ENCODE measurements around the gene MKNK1.

The MKNK1 gene

DNA sequence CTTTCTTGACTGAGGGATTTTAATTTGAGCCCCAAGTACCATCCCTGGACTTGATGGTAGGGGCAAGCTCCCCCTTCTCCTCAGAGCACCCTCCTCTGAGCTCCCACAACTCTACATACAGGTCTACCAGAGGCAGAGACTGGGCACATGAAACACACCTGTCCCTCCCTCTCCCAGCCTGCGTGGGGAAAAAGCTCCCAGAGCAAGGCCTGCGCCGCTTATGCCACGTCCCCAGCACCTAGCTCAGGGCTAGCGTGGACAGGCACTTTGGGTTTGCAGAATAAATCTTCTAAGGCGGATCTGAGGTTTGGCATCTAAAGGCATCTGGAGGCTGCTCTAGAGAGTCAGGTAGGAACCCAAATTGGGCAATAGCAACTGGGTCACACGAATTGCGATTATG is 45.1 kb downstream of the MKNK1 start:
- Histone ChIP-seq H3K27ac (ENCODE audit: low read depth, low read length) (no peak overlapping the region), H3K9me2 (replicated peaks; ENCODE audit: insufficient read depth, low read length) (no peaks in the 10 kb centered on the region), H3K36me3 (ENCODE audit: low read length) (no peaks in the 10 kb centered on the region), H4K20me1 (ENCODE audit: low read depth, low read length) (no peaks in the 10 kb centered on the region), H3K9ac (ENCODE audit: low read length) (no peak overlapping the region), H3K4me3 (ENCODE audit: insufficient read depth, low read length, poor library complexity, severe bottlenecking) (no peak overlapping the region), H3K79me2 (ENCODE audit: insufficient read depth, low read length) (no peaks in the 10 kb centered on the region), H3K4me2 (ENCODE audit: low read depth, low read length, poor library complexity, severe bottlenecking) (no peak overlapping the region), H2AFZ (ENCODE audit: low read depth, low read length, severe bottlenecking) (no peak overlapping the region), H3K27me3 (ENCODE audit: low read length) (no peaks in the 10 kb centered on the region), H3F3A (ENCODE audit: insufficient read depth) (no peaks in the 10 kb centered on the region), H3K9me3 (ENCODE audit: insufficient read depth, low read length) (no peaks in the 10 kb centered on the region)
- TF ChIP-seq EZH2phosphoT487 (conservative IDR thresholded peaks at IDR 0.05; ENCODE audit: low read length) (no peak), CTCF (IDR thresholded peaks at IDR 0.05; ENCODE audit: insufficient read depth, low read length, poor library complexity, severe bottlenecking) (no peak)

GRCh38 chr1:46558141-46558963 is 45.7 kb downstream of the MKNK1 start:
- Histone ChIP-seq H2AFZ (ENCODE audit: low read depth, low read length, severe bottlenecking) (no peak overlapping the region), H3K9me3 (ENCODE audit: insufficient read depth, low read length) (no peaks in the 10 kb centered on the region), H3K27me3 (ENCODE audit: low read length) (no peaks in the 10 kb centered on the region), H3K79me2 (ENCODE audit: insufficient read depth, low read length) (no peaks in the 10 kb centered on the region), H3K9me2 (replicated peaks; ENCODE audit: insufficient read depth, low read length) (no peaks in the 10 kb centered on the region), H4K20me1 (ENCODE audit: low read depth, low read length) (no peaks in the 10 kb centered on the region), H3K4me3 (ENCODE audit: insufficient read depth, low read length, poor library complexity, severe bottlenecking) (no peak overlapping the region), H3F3A (ENCODE audit: insufficient read depth) (no peaks in the 10 kb centered on the region), H3K36me3 (ENCODE audit: low read length) (no peaks in the 10 kb centered on the region), H3K4me2 (ENCODE audit: low read depth, low read length, poor library complexity, severe bottlenecking) (no peak overlapping the region), H3K27ac (ENCODE audit: low read depth, low read length) (no peak overlapping the region), H3K9ac (ENCODE audit: low read length) (no peak overlapping the region)
- no peak for TF ChIP-seq CTCF (IDR thresholded peaks at IDR 0.05; ENCODE audit: insufficient read depth, low read length, poor library complexity, severe bottlenecking)

DNA sequence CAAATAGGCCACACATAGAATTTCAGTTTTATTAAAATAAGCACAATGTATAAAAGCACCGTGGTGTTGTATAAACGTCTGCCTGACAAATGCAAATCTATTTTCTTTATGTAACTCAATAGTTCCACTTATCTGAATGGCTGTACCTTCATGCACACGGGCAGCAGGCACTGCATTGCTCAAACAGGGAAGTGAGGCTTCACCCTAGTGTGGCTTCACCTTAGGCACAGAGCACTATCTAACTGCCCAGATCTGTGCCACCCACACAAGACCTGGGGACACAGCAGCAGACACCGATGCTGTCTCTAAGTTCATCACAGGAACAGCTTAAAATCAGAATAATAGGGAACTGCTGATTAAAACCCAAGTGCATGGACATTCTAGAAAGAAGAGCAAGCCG is 46.7 kb downstream of the MKNK1 start:
- H3K79me2 ChIP-seq (ENCODE audit: insufficient read depth, low read length), result no peaks in the 10 kb centered on the region
- no peaks in the 10 kb centered on the region for H3K9me3 ChIP-seq (ENCODE audit: insufficient read depth, low read length)
- no peak overlapping the region for H2AFZ ChIP-seq (ENCODE audit: low read depth, low read length, severe bottlenecking)
- TF ChIP-seq CTCF (IDR thresholded peaks at IDR 0.05; ENCODE audit: insufficient read depth, low read length, poor library complexity, severe bottlenecking) (no peak), EZH2phosphoT487 (conservative IDR thresholded peaks at IDR 0.05; ENCODE audit: low read length) (no peak)
- no peak overlapping the region for H3K4me3 ChIP-seq (ENCODE audit: insufficient read depth, low read length, poor library complexity, severe bottlenecking)
- H3K27ac ChIP-seq (ENCODE audit: low read depth, low read length), result no peak overlapping the region
- H3K4me2 ChIP-seq (ENCODE audit: low read depth, low read length, poor library complexity, severe bottlenecking), result no peak overlapping the region
- no peak overlapping the region for H3K9ac ChIP-seq (ENCODE audit: low read length)
- no peaks in the 10 kb centered on the region for H3F3A ChIP-seq (ENCODE audit: insufficient read depth)
- H3K9me2 ChIP-seq (replicated peaks; ENCODE audit: insufficient read depth, low read length), result no peaks in the 10 kb centered on the region
- no peaks in the 10 kb centered on the region for H4K20me1 ChIP-seq (ENCODE audit: low read depth, low read length)
- H3K27me3 ChIP-seq (ENCODE audit: low read length), result no peaks in the 10 kb centered on the region
- no peaks in the 10 kb centered on the region for H3K36me3 ChIP-seq (ENCODE audit: low read length)
